ENCODE results near the gene ZG16.

ZG16 gene

GRCh38 chr16:29811170-29811895 is 33.3 kb downstream of the ZG16 start:
- H3K79me2 ChIP-seq (ENCODE audit: low read length) = peaks cover 34% of the 10 kb centered on the region
- peak overlapping the region; percentile 65 for H2AFZ ChIP-seq (ENCODE audit: low read length)
- H3K36me3 ChIP-seq (replicated peaks; ENCODE audit: insufficient read depth, low read length) = no peaks in the 10 kb centered on the region
- no peaks in the 10 kb centered on the region for H4K20me1 ChIP-seq (ENCODE audit: insufficient read depth, low read length)
- peak overlapping the region; percentile 64 for H3K9ac ChIP-seq (ENCODE audit: low read length)
- H3F3A ChIP-seq (ENCODE audit: insufficient read depth, low read length) = peaks cover 52% of the 10 kb centered on the region
- peaks cover 37% of the 10 kb centered on the region for H3K4me1 ChIP-seq (ENCODE audit: low read length)
- peak overlapping the region; percentile 89 for H3K4me2 ChIP-seq (ENCODE audit: low read depth, low read length)
- no peaks in the 10 kb centered on the region for H3K27me3 ChIP-seq (replicated peaks; ENCODE audit: insufficient read depth, low read length)
- H3K4me3 ChIP-seq (ENCODE audit: low read length) = peak overlapping the region; percentile 65
- TF ChIP-seq EZH2phosphoT487 (IDR thresholded peaks at IDR 0.05; ENCODE audit: low read length) (no peak), EZH2 (optimal IDR thresholded peaks at IDR 0.05; ENCODE audit: low read depth, low read length) (no peak)
- TF ChIP-seq, protein P1, sequence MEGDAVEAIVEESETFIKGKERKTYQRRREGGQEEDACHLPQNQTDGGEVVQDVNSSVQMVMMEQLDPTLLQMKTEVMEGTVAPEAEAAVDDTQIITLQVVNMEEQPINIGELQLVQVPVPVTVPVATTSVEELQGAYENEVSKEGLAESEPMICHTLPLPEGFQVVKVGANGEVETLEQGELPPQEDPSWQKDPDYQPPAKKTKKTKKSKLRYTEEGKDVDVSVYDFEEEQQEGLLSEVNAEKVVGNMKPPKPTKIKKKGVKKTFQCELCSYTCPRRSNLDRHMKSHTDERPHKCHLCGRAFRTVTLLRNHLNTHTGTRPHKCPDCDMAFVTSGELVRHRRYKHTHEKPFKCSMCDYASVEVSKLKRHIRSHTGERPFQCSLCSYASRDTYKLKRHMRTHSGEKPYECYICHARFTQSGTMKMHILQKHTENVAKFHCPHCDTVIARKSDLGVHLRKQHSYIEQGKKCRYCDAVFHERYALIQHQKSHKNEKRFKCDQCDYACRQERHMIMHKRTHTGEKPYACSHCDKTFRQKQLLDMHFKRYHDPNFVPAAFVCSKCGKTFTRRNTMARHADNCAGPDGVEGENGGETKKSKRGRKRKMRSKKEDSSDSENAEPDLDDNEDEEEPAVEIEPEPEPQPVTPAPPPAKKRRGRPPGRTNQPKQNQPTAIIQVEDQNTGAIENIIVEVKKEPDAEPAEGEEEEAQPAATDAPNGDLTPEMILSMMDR (IDR thresholded peaks at IDR 0.05; ENCODE audit: low read length) = no peak
- H3K9me2 ChIP-seq (replicated peaks; ENCODE audit: insufficient read depth, low read length) = no peaks in the 10 kb centered on the region
- no peaks in the 10 kb centered on the region for H3K9me3 ChIP-seq (replicated peaks; ENCODE audit: insufficient read depth, low read length)
- DNase-seq = peak; percentile 98
- peak overlapping the region; percentile 95; the same call in 1 of the 2 replicates for H3K27ac ChIP-seq (ENCODE audit: low read length)

- Histone ChIP-seq H2AFZ (ENCODE audit: low read length) (peak within 1 kb of the TSS; percentile 65), H3K9me2 (replicated peaks; ENCODE audit: insufficient read depth, low read length) (no peaks in the 10 kb centered on the region), H3K27me3 (replicated peaks; ENCODE audit: insufficient read depth, low read length) (no peaks in the 10 kb centered on the region), H3K4me2 (ENCODE audit: low read depth, low read length) (peak within 1 kb of the TSS; percentile 89), H3K4me3 (ENCODE audit: low read length) (peak within 1 kb of the TSS; percentile 65), H3K9ac (ENCODE audit: low read length) (peak within 1 kb of the TSS; percentile 64), H3K79me2 (ENCODE audit: low read length) (peaks cover 41% of the 10 kb centered on the region), H4K20me1 (ENCODE audit: insufficient read depth, low read length) (no peaks in the 10 kb centered on the region), H3F3A (ENCODE audit: insufficient read depth, low read length) (peaks cover 57% of the 10 kb centered on the region), H3K36me3 (replicated peaks; ENCODE audit: insufficient read depth, low read length) (no peaks in the 10 kb centered on the region), H3K4me1 (ENCODE audit: low read length) (peaks cover 37% of the 10 kb centered on the region), H3K27ac (ENCODE audit: low read length) (peak within 1 kb of the TSS; percentile 95; the same call in 1 of the 2 replicates), H3K9me3 (replicated peaks; ENCODE audit: insufficient read depth, low read length) (no peaks in the 10 kb centered on the region)
- TF ChIP-seq, protein P1 (IDR thresholded peaks at IDR 0.05; ENCODE audit: low read length) = no peak
- no peak for TF ChIP-seq EZH2 (optimal IDR thresholded peaks at IDR 0.05; ENCODE audit: low read depth, low read length)
- TF ChIP-seq EZH2phosphoT487 (IDR thresholded peaks at IDR 0.05; ENCODE audit: low read length) = no peak
- DNase-seq = peak; percentile 18
These were observed 34.0 kb downstream of the ZG16 start, which contains the start of gene PRRT2 for GRCh38 chr16:29811896-29812665. Gene PRRT2, plus strand, starts transcription at chr16:29812193. Its CDS starts 862 bp downstream, at chr16:29813055.

- Histone ChIP-seq H3K36me3 (replicated peaks; ENCODE audit: insufficient read depth, low read length) (no peaks in the 10 kb centered on the region), H3K27me3 (replicated peaks; ENCODE audit: insufficient read depth, low read length) (no peaks in the 10 kb centered on the region), H4K20me1 (ENCODE audit: insufficient read depth, low read length) (no peaks in the 10 kb centered on the region), H3K9me2 (replicated peaks; ENCODE audit: insufficient read depth, low read length) (no peaks in the 10 kb centered on the region), H2AFZ (ENCODE audit: low read length) (no peak overlapping the region), H3F3A (ENCODE audit: insufficient read depth, low read length) (peaks cover 50% of the 10 kb centered on the region), H3K9ac (ENCODE audit: low read length) (no peak overlapping the region), H3K27ac (ENCODE audit: low read length) (no peak overlapping the region), H3K9me3 (replicated peaks; ENCODE audit: insufficient read depth, low read length) (no peaks in the 10 kb centered on the region), H3K4me2 (ENCODE audit: low read depth, low read length) (no peak overlapping the region), H3K79me2 (ENCODE audit: low read length) (peaks cover 42% of the 10 kb centered on the region), H3K4me3 (ENCODE audit: low read length) (no peak overlapping the region), H3K4me1 (ENCODE audit: low read length) (peaks cover 39% of the 10 kb centered on the region)
- TF ChIP-seq, protein P1 (IDR thresholded peaks at IDR 0.05; ENCODE audit: low read length) = no peak
- no peak for TF ChIP-seq EZH2phosphoT487 (IDR thresholded peaks at IDR 0.05; ENCODE audit: low read length)
- no peak for TF ChIP-seq EZH2 (optimal IDR thresholded peaks at IDR 0.05; ENCODE audit: low read depth, low read length)
- DNase-seq = no peak
These were observed 34.9 kb downstream of the ZG16 start for GRCh38 chr16:29812754-29813643.

Measured in MM.1S (cell line).